Smooth muscle cell of the umbilical artery (primary cell): ENCODE results near the gene NAT14. TPM values are rescaled to one million over a fixed set of nuclear protein-coding genes. Genes with fewer than 3 reads are reported as not detected.

Experiments
- total RNA-seq: library from RNA; depleted of rRNA; stranded (reverse); fragments of >200 nt; gene quantifications from 2 replicates; pipeline ENCODE4 v1.2.3, GENCODE V29; 2014

NAT14 gene, protein sequence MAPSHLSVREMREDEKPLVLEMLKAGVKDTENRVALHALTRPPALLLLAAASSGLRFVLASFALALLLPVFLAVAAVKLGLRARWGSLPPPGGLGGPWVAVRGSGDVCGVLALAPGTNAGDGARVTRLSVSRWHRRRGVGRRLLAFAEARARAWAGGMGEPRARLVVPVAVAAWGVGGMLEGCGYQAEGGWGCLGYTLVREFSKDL
- total RNA-seq, result 18.0 and 20.5 TPM in 2 replicates

DNA sequence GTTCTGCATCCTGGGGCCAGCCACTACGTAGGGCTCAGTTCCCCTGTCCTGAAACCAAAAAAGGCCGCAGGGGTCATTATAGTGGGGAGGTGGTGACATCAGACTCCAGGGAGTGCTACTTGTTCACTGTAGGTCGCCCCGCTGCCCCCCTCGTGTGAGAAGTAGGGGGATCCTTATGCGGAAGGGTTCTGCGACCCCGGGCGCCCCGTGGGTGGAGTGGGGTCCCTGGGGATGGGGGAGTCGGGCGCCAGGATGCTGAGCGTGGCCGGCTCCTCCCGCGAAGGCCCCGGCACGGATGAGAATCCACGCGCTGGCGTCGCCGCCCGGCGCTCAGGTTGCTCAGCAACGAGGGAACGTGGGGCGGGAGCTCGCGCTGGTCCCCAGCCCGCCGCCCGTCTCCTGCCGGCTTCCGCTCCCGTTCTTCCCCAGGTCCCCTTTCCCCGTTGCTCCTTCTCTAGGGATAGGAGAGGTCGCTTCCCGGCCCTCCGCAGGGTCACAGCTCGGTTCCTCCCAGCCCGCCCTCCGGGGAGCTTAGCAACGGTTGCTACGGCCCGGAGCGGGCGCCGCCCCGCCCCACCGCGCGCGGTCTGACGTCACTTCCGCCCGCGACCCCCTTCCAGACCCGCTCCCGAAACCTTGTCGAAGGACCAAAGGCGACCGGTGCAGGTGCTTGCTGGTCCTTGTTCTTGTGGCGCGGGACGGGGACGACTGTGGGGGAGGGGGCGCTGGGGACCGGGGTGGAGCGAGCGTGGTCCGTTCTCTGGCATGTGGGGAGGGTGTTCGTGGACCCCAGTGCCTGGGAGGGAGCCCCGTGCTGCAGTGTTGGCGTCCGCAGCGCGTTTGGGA is at the start of gene NAT14:
Gene NAT14 (plus strand): TSS at position 596 of the 846 bp plus-strand sequence. CDS start 521 bp downstream, outside the sequence.

GRCh38 chr19:55443045-55443823 is 41.8 kb upstream of the NAT14 start, which contains the start of gene SHISA7:
TSS of gene SHISA7 (minus strand) at chr19:55443300. CDS start at chr19:55442863, 437 bp downstream.

DNA sequence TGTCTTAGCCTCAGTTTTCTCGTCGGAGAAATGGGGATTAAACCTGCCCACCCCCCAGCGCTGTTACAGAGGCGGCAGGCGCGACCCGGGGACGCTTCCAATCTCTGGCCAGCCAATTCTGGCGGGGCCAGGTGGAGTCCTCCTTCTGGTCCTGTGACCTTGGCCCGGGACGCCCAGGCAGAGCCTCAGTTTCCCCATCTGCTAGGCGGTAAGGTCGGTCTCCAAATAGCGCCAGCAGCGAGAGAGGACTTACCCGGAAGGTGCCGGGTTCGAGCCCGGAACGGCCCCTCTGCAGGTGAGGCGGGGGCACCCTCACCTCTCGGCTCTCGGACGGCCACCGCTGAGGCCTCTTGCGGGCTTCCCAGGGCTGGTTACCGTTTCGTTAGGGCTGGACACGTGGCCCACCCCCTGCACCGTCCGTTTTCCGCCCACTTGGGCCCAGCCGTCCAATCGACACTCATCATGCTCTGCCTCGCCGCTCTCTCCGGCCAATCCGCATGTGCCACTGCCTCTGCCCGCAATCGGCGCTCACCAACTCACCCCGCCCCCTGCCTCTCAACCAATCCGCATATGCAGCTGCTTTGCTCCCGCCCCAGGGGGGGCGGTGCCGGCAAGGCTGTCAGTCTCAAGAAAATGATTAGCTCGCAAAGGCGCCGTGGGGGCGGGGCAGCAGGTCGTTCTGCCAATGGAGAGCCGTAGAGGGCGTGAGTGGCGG is 23.6 kb upstream of the NAT14 start, which contains the start of gene ISOC2:
Gene ISOC2 (minus strand): TSS at position 384 of the 715 bp plus-strand sequence. CDS start 5,156 bp downstream, outside the sequence.

DNA sequence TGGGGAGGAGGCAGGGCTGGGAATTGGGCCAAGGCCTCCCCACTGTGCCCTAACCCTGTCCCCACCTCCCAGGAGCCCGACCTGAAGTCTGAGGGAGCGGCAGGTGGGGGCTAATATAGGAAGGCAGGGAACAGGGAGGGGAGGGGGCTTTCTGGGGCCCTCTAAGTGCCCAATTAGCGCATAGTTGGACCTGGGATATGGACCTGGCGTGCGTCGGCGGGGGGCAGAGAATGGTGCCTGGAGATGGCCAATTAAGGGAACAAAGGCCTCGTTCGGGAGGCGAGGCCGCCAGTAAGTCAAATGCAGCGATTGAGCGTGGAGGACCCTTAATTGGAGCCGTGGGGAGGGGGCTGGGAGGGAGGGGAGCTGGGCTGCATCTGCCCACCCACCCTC is 20.3 kb upstream of the NAT14 start, which contains the start of gene C19orf85:
Gene C19orf85 (minus strand): TSS at position 90 of the 393 bp plus-strand sequence. CDS start 197 bp downstream, outside the sequence.

GRCh38 chr19:55476100-55476775 is 8.8 kb upstream of the NAT14 start, which contains the start of gene ZNF628:
TSS of gene ZNF628 (plus strand) at chr19:55476617. CDS start at chr19:55479911, 3,294 bp downstream.

DNA sequence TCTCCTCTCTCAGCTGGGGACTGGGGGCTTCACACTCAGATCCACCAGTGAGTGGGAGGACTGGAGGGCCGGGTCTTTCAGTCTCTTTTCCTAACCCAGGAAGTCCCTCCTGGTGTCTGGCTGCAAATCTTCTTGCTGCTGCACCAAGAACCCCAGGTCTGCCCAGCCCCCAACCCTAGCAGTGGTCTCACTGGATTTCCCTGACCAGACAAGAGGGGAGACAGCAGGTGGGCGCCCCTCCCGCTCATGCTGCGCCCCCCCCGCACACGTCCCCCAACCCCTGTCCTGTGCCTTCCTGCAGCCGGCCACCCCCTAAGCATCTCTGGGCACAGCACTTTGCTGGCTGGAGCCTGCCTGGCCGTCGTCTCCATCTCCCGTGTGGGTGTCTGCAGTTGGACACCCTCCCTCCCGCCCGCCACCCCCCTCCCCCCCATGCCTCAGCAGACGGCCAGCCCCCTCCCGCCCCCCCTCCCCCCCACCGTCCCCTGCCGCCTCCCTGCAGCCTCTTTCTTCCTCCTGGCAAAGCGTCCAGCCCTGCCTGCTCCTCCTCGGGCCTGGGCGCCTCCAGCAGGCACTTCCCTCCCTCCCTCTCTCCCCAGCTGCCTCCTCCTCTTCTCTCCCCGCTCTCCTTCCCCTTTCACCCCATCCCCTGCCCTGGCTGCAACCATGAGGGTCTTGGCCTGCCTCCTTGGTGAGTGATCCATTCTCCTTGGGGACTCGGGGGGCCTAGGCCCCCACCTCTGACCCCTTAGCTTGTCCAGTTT is 3.1 kb downstream of the NAT14 start, which contains the start of gene SSC5D:
Gene SSC5D (plus strand): TSS at position 513 of the 764 bp plus-strand sequence. CDS start 154 bp downstream, at position 667.

Other genes with a start within 250 kb of the NAT14 start
- 30.9 and 63.4 TPM in 2 replicates for gene PPP6R1, start 226.2 kb upstream of the NAT14 start, total RNA-seq
- gene HSPBP1, start 205.1 kb upstream of the NAT14 start, total RNA-seq, result 22.9 and 34.8 TPM in 2 replicates
- 6.5 and 16.4 TPM in 2 replicates for gene BRSK1, start 201.2 kb upstream of the NAT14 start, total RNA-seq
- not detected in 2 replicates for gene TMEM150B, start 159.8 kb upstream of the NAT14 start, total RNA-seq
- 9.5 and 9.8 TPM in 2 replicates for gene KMT5C, start 145.3 kb upstream of the NAT14 start, total RNA-seq
- 0.09 TPM in 1 of 2 replicates, not detected in the other for gene COX6B2, start 130.5 kb upstream of the NAT14 start, total RNA-seq
- gene GARIN5B, start 121.9 kb upstream of the NAT14 start, total RNA-seq, result not detected in 2 replicates
- 14.4 and 33.9 TPM in 2 replicates for gene IL11, start 114.7 kb upstream of the NAT14 start, total RNA-seq
- not detected in 2 replicates for gene TMEM190, start 108.4 kb upstream of the NAT14 start, total RNA-seq
- gene TMEM238, start 100.9 kb upstream of the NAT14 start, total RNA-seq, result 0.30 and 0.32 TPM in 2 replicates
- gene RPL28, start 99.3 kb upstream of the NAT14 start, total RNA-seq, result 212 and 468 TPM in 2 replicates
- 72.5 and 94.4 TPM in 2 replicates for gene UBE2S, start 77.4 kb upstream of the NAT14 start, total RNA-seq
- not detected in 2 replicates for gene SHISA7, start 41.9 kb upstream of the NAT14 start, total RNA-seq
- 29.4 and 47.2 TPM in 2 replicates for gene ISOC2, start 23.5 kb upstream of the NAT14 start, total RNA-seq
- gene C19orf85, start 20.4 kb upstream of the NAT14 start, total RNA-seq, result not detected in 2 replicates
- gene ZNF628, start 8.6 kb upstream of the NAT14 start, total RNA-seq, result 1.5 and 3.0 TPM in 2 replicates
- gene SSC5D, start 3.2 kb downstream of the NAT14 start, total RNA-seq, result 13.7 and 16.0 TPM in 2 replicates
- not detected in 2 replicates for gene SBK2, start 51.9 kb downstream of the NAT14 start, total RNA-seq
- gene SBK3, start 60.4 kb downstream of the NAT14 start, total RNA-seq, result not detected in 2 replicates
- gene ZNF579, start 95.7 kb downstream of the NAT14 start, total RNA-seq, result 3.9 and 6.5 TPM in 2 replicates
- 3.0 and 3.6 TPM in 2 replicates for gene FIZ1, start 114.3 kb downstream of the NAT14 start, total RNA-seq
- 5.9 and 7.1 TPM in 2 replicates for gene ZNF524, start 115.1 kb downstream of the NAT14 start, total RNA-seq
- gene ZNF865, start 120.5 kb downstream of the NAT14 start, total RNA-seq, result 2.1 and 3.3 TPM in 2 replicates
- 2.5 and 4.2 TPM in 2 replicates for gene ZNF784, start 139.4 kb downstream of the NAT14 start, total RNA-seq
- gene ZNF580, start 155.8 kb downstream of the NAT14 start, total RNA-seq, result 4.8 and 4.9 TPM in 2 replicates
- 10.7 and 14.6 TPM in 2 replicates for gene ZNF581, start 158.5 kb downstream of the NAT14 start, total RNA-seq
- 8.2 and 8.6 TPM in 2 replicates for gene CCDC106, start 163.0 kb downstream of the NAT14 start, total RNA-seq
- gene U2AF2, start 169.8 kb downstream of the NAT14 start, total RNA-seq, result 61.8 and 111 TPM in 2 replicates
- 51.4 and 172 TPM in 2 replicates for gene EPN1, start 190.0 kb downstream of the NAT14 start, total RNA-seq